HepG2 (cell line): ENCODE data around the gene SMARCE1. TPM values are rescaled to one million over a fixed set of nuclear protein-coding genes. Genes with fewer than 3 reads are reported as not detected.

ENCODE experiments used
- MIER3 ChIP-seq: IDR thresholded peaks from 2 replicates; pipeline ENCODE4 v1.6.1; 2016; ENCODE audit warnings: missing compliant biosample characterization, borderline replicate concordance
- MIXL1 ChIP-seq: IDR thresholded peaks from 2 replicates; pipeline ENCODE4 v1.6.1; 2016
- PHF21A ChIP-seq: sonication (generic); formaldehyde crosslinking; IDR thresholded peaks from 2 replicates; pipeline ENCODE4 v1.5.0; 2020; ENCODE audit warnings: mild to moderate bottlenecking, missing genetic modification reagents
- PITX1 ChIP-seq: sonication (generic); formaldehyde crosslinking; IDR thresholded peaks from 2 replicates; pipeline ENCODE4 v1.5.1; 2020; ENCODE audit warnings: mild to moderate bottlenecking, missing genetic modification reagents
- SIN3B ChIP-seq: fragments of 150-350 bp; IDR thresholded peaks from 2 replicates; pipeline ENCODE4 v1.6.1; 2014; ENCODE audit warnings: low read length
- TARDBP ChIP-seq: sonication (generic); formaldehyde crosslinking; IDR thresholded peaks from 2 replicates; pipeline ENCODE4 v1.8.0; 2022; ENCODE audit warnings: mild to moderate bottlenecking, missing genetic modification reagents
- XRCC5 ChIP-seq: fragments of 200-400 bp; formaldehyde crosslinking; optimal IDR thresholded peaks from 2 replicates; pipeline ENCODE3; 2017; ENCODE audit warnings: mild to moderate bottlenecking, low read length
- polyA plus RNA-seq, 8 experiments: library from polyadenylated mRNA; depleted of rRNA in 3 of 8; stranded (reverse) in 7 of 8; unstranded in 1 of 8; fragments of >200 nt; fragmentation: Illumina TruSeq in 4 of 8; extraction: Trizol in 4 of 8; gene quantifications; 2 replicates each; pipeline versions ENCODE4 v1.2.1 to v1.2.3, GENCODE V29; 2011 to 2016; ENCODE audit warnings: low read depth in 4 of 8, missing spikeins in 1 of 8, mixed read lengths in 1 of 8; ENCODE audit not compliant: insufficient read depth in 1 of 8
- total RNA-seq, 5 experiments: library from RNA; depleted of rRNA; stranded (reverse); fragments of >200 nt; fragmentation: Illumina TruSeq; extraction: Trizol; gene quantifications; 2 replicates each; pipeline ENCODE4 v1.2.3, GENCODE V29; 2016; ENCODE audit warnings: low read depth in 1 of 5
- TF ChIP-seq, protein P1 (sequence below), 2 experiments: fragments of 450-650 bp in 1 of 2; sonication (generic) in 1 of 2; formaldehyde crosslinking in 1 of 2; IDR thresholded peaks; 2 replicates each; pipeline versions ENCODE4 v1.6.1 to v1.8.0; 2016 to 2022; ENCODE audit warnings: antibody characterized with exemption in 1 of 2, mild to moderate bottlenecking in 1 of 2, missing genetic modification reagents in 1 of 2
- TF ChIP-seq, protein P2 (sequence below): sonication (generic); formaldehyde crosslinking; IDR thresholded peaks from 2 replicates; pipeline ENCODE4 v1.4.0; 2020; ENCODE audit warnings: mild to moderate bottlenecking, missing genetic modification reagents, borderline replicate concordance

SMARCE1 gene
- total and polyA plus RNA-seq, 2 of the 13 experiments (the other 11 are each of a cell fraction or from before 2014, with no cell fraction given): 43.5 to 127 TPM

DNA sequence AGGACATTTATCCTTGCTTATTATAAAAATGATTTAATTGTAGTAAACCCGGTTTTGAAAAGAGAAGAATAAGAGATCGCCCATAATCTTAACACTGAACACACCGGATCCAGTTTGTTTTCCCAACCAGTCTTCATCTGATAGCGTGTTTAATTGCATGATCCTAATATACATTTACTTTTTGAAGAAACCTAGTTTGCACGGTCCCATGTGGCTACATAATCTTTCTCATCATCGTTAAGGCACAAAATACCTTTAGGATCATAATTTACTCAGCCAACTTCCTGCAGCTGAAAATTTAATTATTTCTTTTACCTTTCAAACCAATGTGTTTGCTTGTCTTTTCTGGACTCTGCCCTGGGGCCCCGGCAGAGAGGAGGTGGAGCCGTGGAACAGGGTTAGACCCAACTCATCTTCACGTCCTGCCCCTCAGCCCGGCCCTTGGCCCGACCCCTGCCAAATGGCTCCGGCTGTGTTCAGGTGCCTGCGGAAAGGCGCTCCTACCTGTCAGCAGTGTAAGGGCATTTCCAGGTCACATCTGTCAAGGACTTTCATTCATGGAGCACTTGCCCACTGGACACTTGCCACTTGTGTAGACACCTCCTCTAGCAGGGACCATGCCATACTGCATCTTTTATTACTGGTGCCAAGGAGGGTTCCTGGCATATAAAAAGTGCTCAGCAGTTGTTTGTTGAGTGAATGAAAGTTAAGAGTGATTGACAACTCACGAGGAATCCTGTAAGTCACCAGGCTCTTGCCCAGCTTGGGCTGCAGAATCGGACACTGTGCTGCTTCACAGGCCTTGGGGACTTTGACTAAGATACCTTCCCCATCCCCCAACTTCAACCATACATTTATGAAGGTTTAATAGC lies 28.6 kb downstream of the SMARCE1 start (continued):
- TF ChIP-seq, protein P1, sequence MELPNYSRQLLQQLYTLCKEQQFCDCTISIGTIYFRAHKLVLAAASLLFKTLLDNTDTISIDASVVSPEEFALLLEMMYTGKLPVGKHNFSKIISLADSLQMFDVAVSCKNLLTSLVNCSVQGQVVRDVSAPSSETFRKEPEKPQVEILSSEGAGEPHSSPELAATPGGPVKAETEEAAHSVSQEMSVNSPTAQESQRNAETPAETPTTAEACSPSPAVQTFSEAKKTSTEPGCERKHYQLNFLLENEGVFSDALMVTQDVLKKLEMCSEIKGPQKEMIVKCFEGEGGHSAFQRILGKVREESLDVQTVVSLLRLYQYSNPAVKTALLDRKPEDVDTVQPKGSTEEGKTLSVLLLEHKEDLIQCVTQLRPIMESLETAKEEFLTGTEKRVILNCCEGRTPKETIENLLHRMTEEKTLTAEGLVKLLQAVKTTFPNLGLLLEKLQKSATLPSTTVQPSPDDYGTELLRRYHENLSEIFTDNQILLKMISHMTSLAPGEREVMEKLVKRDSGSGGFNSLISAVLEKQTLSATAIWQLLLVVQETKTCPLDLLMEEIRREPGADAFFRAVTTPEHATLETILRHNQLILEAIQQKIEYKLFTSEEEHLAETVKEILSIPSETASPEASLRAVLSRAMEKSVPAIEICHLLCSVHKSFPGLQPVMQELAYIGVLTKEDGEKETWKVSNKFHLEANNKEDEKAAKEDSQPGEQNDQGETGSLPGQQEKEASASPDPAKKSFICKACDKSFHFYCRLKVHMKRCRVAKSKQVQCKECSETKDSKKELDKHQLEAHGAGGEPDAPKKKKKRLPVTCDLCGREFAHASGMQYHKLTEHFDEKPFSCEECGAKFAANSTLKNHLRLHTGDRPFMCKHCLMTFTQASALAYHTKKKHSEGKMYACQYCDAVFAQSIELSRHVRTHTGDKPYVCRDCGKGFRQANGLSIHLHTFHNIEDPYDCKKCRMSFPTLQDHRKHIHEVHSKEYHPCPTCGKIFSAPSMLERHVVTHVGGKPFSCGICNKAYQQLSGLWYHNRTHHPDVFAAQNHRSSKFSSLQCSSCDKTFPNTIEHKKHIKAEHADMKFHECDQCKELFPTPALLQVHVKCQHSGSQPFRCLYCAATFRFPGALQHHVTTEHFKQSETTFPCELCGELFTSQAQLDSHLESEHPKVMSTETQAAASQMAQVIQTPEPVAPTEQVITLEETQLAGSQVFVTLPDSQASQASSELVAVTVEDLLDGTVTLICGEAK (IDR thresholded peaks at IDR 0.05): no peak
- TF ChIP-seq, protein P1 (CRISPR knock-in tag; IDR thresholded peaks at IDR 0.05): no peak
- TF ChIP-seq XRCC5 (peak; percentile 34), MIER3 (CRISPR knock-in tag) (0 out of 2 replicates have a peak, but pooled peaks have one; percentile 19), SIN3B (no peak), PITX1 (CRISPR knock-in tag) (peak; percentile 40; the same call in 1 of the 2 replicates), PHF21A (CRISPR knock-in tag) (no peak), MIXL1 (CRISPR knock-in tag) (peak; percentile 60; the same call in 1 of the 2 replicates), TARDBP (CRISPR knock-in tag) (peak; percentile 55; the same call in 1 of the 2 replicates)
- TF ChIP-seq, protein P2, sequence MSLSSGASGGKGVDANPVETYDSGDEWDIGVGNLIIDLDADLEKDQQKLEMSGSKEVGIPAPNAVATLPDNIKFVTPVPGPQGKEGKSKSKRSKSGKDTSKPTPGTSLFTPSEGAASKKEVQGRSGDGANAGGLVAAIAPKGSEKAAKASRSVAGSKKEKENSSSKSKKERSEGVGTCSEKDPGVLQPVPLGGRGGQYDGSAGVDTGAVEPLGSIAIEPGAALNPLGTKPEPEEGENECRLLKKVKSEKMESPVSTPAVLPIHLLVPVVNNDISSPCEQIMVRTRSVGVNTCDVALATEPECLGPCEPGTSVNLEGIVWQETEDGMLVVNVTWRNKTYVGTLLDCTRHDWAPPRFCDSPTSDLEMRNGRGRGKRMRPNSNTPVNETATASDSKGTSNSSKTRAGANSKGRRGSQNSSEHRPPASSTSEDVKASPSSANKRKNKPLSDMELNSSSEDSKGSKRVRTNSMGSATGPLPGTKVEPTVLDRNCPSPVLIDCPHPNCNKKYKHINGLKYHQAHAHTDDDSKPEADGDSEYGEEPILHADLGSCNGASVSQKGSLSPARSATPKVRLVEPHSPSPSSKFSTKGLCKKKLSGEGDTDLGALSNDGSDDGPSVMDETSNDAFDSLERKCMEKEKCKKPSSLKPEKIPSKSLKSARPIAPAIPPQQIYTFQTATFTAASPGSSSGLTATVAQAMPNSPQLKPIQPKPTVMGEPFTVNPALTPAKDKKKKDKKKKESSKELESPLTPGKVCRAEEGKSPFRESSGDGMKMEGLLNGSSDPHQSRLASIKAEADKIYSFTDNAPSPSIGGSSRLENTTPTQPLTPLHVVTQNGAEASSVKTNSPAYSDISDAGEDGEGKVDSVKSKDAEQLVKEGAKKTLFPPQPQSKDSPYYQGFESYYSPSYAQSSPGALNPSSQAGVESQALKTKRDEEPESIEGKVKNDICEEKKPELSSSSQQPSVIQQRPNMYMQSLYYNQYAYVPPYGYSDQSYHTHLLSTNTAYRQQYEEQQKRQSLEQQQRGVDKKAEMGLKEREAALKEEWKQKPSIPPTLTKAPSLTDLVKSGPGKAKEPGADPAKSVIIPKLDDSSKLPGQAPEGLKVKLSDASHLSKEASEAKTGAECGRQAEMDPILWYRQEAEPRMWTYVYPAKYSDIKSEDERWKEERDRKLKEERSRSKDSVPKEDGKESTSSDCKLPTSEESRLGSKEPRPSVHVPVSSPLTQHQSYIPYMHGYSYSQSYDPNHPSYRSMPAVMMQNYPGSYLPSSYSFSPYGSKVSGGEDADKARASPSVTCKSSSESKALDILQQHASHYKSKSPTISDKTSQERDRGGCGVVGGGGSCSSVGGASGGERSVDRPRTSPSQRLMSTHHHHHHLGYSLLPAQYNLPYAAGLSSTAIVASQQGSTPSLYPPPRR (CRISPR knock-in tag): no peak
